ENCODE results near the gene PLD3.
"Not testable (repeated sequence)": the region's sequence is repeated elsewhere in the genome, so short reads cannot be mapped to it uniquely, and the experiment has no call there.

Gene PLD3

DNA sequence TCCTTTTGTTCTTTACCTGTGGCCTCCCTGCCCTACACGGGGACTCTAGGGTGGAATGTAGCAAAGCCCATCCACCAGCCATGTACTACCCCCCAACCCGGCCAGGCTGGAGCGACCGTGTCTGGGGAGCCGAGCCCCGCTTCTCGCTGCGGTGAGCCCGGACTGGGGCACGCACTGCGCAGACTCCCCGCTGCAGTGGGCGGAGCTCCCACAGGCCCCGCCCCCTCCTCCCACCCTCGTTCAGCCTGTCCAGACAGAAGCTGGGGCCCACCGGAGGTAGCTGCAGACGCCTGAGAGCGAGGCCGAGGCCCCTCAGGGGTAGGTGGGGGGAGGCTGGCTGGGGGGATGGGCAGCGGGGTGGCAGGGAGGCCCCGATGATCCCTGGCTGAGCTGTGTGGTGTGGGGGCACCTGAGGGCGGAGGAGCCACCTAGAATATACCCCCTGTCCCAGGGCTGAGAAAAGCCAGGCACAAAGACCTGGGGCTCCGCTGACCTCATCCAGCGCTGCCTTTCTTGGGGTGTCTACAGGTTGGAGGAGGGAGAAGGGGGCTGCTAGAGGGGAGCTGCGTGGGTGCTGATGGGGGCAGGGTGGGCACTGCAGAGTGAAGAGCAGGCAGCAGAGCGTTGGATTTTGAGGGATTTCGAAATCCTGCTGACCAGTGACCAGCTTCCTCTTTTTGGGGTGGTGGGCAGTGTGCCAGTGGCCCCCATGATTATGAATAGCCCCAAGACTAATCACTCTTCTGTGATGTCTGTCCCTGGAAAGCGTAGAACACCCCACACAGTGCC lies 17.3 kb downstream of the PLD3 start:
- peak in 4 of 6 experiments; percentile 6 to 18 (median 8) for DNase-seq

- no peak for DNase-seq
These were observed 18.4 kb downstream of the PLD3 start for GRCh38 chr19:40366697-40367561.

DNA sequence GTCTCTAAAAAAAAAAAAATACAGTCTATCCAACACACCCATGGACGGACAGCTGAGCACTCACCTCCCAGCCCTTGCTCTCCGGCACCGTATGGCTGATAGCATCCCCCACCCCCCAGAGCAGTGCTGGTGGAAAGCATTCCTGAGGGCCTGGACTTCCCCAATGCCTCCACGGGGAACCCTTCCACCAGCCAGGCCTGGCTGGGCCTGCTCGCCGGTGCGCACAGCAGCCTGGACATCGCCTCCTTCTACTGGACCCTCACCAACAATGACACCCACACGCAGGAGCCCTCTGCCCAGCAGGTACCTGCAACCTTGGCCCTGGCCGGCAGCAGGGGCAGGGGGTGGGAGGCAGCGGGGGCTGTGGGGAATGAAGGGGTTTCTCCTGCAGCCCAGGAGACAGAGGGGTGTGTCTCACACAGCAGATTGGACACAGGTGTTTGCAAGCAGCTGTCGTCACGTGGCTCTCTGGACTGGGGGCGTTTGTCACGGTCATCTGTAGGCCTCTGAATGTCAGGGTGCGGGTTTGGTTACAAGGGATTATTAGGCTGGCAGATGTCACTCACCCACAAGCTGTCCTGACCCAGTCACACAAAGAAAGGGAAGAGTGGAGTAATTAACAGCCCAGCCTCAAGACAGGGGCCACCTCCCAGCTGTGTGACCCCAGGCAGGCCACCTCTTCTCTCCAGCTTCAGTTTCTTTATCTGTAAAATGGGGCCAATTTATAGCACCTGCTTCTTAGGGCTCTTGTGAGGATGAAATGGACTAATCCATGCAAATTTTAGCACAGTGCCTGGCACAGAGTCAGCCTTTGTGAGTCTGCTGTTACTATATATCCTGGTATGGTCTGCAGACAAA lies 19.3 kb downstream of the PLD3 start:
- no peak for DNase-seq

- DNase-seq, result no peak
These were observed 21.3 kb downstream of the PLD3 start for GRCh38 chr19:40369797-40370196.

GRCh38 chr19:40370253-40370652 lies 21.8 kb downstream of the PLD3 start:
- not testable (repeated sequence) for DNase-seq

- no peak for DNase-seq
These were observed 22.7 kb downstream of the PLD3 start for GRCh38 chr19:40370997-40371801.

DNA sequence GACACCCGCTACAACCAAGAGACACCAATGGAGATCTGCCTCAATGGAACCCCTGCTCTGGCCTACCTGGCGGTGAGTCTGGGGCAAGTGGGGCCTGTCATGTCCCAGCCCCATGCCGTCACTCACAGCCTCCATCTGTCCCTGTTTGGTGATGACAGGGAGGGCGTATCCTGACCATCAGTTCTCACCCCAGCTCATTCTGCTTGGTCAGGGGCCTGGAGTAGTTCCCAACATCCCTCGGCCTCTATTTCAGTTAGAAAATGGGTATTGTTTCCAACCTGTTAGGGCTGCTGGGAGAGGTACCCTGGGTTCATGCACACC lies 23.3 kb downstream of the PLD3 start:
- no peak for DNase-seq

DNA sequence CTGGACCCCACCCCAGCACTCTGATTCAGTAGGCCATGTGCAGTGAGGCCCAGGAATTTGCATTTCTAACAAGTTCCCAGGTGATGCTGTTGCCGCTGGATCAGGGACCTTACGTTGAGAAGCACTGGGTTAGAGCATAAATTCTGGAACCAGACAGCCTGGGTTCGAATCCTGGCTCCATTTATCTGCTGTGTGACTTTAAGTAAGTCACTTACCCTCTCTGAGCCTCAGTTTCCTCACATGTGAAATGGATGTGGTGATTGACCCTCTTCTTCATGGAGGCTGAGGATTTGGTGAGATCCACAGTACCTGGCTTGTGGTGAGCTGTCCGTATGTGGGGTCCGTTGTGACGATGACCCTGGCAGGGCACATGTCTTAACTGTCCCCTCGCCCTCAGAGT lies 25.6 kb downstream of the PLD3 start:
- DNase-seq, result no peak

GRCh38 chr19:40376286-40376862 lies 27.9 kb downstream of the PLD3 start:
- no peak for DNase-seq

DNA sequence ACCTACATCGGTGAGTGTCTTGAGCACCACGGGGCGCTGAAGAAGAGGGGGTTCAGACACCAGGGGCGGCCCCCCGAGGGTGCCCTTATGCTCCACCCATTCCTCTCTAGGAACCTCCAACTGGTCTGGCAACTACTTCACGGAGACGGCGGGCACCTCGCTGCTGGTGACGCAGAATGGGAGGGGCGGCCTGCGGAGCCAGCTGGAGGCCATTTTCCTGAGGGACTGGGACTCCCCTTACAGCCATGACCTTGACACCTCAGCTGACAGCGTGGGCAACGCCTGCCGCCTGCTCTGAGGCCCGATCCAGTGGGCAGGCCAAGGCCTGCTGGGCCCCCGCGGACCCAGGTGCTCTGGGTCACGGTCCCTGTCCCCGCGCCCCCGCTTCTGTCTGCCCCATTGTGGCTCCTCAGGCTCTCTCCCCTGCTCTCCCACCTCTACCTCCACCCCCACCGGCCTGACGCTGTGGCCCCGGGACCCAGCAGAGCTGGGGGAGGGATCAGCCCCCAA lies 29.4 kb downstream of the PLD3 start:
- no peak for DNase-seq

GRCh38 chr19:40378509-40378908 lies 30.0 kb downstream of the PLD3 start:
- no peak for DNase-seq

DNA sequence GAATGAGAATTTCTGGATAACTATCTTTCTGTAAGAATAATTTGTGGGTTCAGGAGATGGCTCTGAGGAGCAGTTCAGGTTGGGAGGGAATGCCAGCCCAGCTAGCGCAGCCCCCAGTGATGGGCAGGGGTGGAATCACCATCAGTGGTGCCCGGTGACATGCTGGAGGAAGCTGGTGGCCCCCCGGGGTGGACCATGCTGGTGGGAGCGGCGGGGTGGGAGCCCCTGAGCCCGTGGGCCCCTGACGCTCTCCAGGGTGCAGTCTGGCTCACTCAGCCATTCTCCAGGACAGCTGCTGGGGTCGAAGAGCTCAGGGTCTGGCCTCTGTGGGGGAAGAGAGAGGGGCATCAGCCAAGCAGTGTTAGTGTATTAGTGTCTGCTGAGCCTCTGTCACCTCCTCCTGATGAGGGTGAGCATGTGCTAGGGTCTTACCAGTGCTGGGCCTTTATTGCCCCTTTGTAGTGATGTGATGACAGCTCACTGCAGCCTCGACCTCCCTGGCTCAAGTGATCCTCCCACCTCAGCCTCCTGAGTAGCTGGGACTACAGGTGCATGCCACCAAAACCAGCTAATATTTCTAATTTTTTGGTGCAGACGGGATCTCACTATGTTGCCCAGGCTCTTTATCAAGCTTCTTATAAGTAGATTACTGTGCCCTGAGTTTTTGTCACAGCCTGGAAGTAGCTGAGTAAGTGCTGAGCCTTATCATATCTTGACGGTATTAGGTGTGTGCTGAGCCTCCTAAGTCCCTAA lies 31.1 kb downstream of the PLD3 start:
- DNase-seq, result no peak

DNA sequence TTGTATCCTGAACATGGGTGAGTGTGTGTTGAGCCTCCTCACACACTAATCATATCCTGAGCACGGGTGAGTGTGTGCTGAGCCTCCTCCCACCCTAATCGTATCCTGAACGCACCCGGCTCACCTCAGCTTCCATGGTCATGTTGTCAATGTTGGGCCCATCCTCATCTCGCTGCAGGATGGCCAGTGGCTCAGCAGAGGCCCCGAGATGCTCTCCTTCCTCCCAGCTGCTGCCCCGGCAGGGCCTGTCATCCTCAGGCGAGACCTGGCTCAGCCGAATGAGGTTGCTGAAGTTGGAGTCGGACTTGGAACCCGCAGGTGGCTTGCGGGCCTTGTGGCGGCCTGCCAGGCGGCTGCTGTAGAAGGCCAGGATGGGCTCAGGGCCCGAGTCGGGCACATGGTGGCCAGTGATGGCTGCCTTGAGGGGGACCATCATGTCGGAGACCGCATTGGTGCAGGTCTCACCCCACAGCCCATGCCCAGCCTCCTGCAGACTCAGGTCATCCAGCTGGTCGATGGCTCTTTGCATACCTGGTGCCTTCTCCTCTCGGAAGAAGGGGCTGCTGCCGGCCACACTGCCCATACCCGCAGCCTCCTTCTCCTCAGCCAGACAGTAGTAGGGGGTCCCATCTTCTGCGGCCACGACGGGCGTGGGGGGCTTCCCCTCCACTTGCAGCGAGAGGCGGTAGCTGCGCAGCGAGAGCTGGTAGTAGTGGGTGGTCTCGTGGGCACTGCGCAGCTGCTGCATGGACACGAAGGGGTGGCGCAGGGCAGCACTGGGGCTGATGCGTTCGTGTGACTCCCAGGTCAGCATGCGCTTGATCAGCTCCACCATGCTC lies 31.9 kb downstream of the PLD3 start:
- no peak for DNase-seq

DNA sequence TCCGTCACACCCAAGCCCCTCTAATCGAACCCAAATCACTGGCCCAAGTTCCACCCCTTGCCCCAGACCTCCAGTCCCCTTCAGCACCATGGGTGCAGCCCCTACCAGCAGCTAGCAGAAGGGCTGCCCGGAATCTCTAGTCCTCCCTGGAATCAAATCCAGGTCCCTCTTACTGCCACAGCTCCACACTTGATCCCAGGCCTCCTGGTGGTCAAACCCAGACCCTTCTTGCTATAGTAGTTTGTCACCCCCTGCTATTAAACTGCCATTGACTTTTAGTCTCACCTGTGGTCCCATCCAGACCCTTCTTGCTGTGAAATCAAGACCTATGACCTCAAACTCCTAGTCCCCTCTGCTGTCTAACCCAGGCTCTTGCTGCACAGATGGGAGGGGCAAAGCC lies 32.8 kb downstream of the PLD3 start:
- DNase-seq, result no peak

DNA sequence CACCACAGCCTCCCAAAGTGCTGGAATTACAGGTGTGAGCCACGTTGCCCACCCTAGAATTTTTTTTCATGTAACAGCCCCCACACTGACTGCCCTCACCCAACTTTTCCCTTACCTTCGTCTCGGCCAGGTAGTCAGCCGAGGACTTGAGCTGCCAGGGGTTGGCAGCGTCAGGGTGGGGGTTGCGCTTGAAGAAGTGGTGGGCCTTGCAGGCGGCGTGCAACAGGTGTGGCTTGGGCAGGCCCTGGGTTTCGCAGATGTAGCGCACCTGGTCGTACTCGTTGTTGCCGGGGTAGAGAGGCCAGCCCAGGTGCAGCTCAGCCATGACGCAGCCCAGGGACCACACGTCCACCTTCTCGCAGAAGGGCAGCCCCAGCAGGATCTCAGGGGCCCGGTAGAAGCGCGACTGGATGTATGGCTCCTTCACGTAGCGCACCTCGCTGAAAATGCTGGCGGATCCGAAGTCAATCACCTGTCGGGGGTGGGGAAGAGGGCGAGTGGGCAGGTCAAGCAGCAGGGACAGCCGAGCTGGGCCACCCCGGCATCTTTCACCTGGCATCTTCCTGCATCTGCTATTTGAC lies 35.3 kb downstream of the PLD3 start:
- no peak for DNase-seq

- DNase-seq, result no peak
These were observed 38.7 kb downstream of the PLD3 start for GRCh38 chr19:40387155-40387554.

DNA sequence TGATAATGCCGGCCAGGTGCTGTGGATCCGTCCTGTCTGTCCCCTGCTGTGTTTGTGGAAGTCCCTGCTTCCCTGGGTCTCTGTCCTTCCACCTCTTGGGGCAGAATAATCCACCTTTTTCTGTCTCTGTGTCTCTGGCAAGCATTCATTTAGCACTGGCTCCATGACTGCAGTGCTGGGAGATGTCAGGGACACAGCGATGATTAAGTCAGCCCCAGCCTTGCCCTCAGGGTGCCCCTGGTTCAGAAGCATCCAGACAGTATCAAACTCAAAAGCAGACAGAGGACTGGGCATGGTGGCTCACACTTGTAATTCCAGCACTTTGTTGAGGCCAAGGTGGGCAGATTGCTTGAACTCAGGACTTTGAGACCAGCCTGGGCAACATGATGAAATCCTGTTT lies 40.0 kb downstream of the PLD3 start:
- no peak for DNase-seq

GRCh38 chr19:40389404-40390083 lies 41.0 kb downstream of the PLD3 start:
- no peak for DNase-seq

- DNase-seq, result no peak
These were observed 41.7 kb downstream of the PLD3 start, which contains the start of gene HIPK4 for GRCh38 chr19:40390084-40390742. TSS of gene HIPK4 (minus strand) at chr19:40390181. CDS start at chr19:40389902, 279 bp downstream.

All from stimulated activated naive CD4-positive, alpha-beta T cell (primary cell).